ENCODE data around the gene CFAP20DC. TPM values are rescaled to one million over a fixed set of nuclear protein-coding genes. Genes with fewer than 3 reads are reported as not detected.

CFAP20DC gene
- total RNA-seq, 5 donors from 2014 or later (not counting 1 experiment from before 2014, with no cell fraction given), result 0.26 to 0.51 (median 0.28) TPM; not detected in 2

- ChIA-PET POLR2A (no interaction called here), CTCF (no interaction called here)
- DNase-seq, result no peak
- no peaks in the 10 kb centered on the region for H3K4me1 ChIP-seq (ENCODE audit: control insufficient read depth in 1 of 2, extremely low read depth in 1 of 2, insufficient read depth in 2 of 2, low read length in 2 of 2)
- no peak overlapping the region for H3K27ac Mint-ChIP-seq
- no peaks in the 10 kb centered on the region for H3K9me3 ChIP-seq
- H3K9me3 Mint-ChIP-seq, result no peaks in the 10 kb centered on the region
- H3K4me1 Mint-ChIP-seq, result no peaks in the 10 kb centered on the region
- no peaks in the 10 kb centered on the region for H3K36me3 Mint-ChIP-seq
- peaks cover 4 to 6% of the 10 kb centered on the region in 2 donors for H3K27me3 Mint-ChIP-seq
- H3K36me3 ChIP-seq (ENCODE audit: control insufficient read depth in 2 of 2, extremely low read depth in 1 of 2, insufficient read depth in 1 of 2, low read length in 1 of 2), result no peaks in the 10 kb centered on the region
- no peak overlapping the region for H3K4me3 Mint-ChIP-seq
- no peak overlapping the region for H3K4me3 ChIP-seq (ENCODE audit: control insufficient read depth in 1 of 2, extremely low read depth in 1 of 2, low read length in 1 of 2)
- no peak overlapping the region for H3K27ac ChIP-seq (ENCODE audit: low read length)
- no CpG with 5 or more reads among the region's 2 CpGs for WGBS (ENCODE audit: insufficient coverage)
- H3K27me3 ChIP-seq (replicated peaks in 1 of 2; ENCODE audit: control insufficient read depth in 2 of 2, extremely low read depth in 1 of 2, insufficient read depth in 2 of 2, low read length in 1 of 2), result peaks cover 0 to 2% of the 10 kb centered on the region in 2 experiments
- ATAC-seq (replicated peaks in 1 of 4), result no peak
These were observed 183.7 kb downstream of the CFAP20DC start for GRCh38 chr3:58866079-58866478.

GRCh38 chr3:58864480-58864879 lies 185.3 kb downstream of the CFAP20DC start:
- Histone ChIP-seq H3K4me1 (ENCODE audit: control insufficient read depth in 1 of 2, extremely low read depth in 1 of 2, insufficient read depth in 2 of 2, low read length in 2 of 2) (no peaks in the 10 kb centered on the region), H3K4me3 (ENCODE audit: control insufficient read depth in 1 of 2, extremely low read depth in 1 of 2, low read length in 1 of 2) (no peak overlapping the region), H3K27ac (ENCODE audit: low read length) (no peak overlapping the region), H3K9me3 (no peaks in the 10 kb centered on the region), H3K27me3 (replicated peaks in 1 of 2; ENCODE audit: control insufficient read depth in 2 of 2, extremely low read depth in 1 of 2, insufficient read depth in 2 of 2, low read length in 1 of 2) (peaks cover 0 to 2% of the 10 kb centered on the region in 2 experiments), H3K36me3 (ENCODE audit: control insufficient read depth in 2 of 2, extremely low read depth in 1 of 2, insufficient read depth in 1 of 2, low read length in 1 of 2) (no peaks in the 10 kb centered on the region)
- Mint-ChIP-seq H3K4me3 (no peak overlapping the region), H3K36me3 (no peaks in the 10 kb centered on the region), H3K4me1 (no peaks in the 10 kb centered on the region), H3K9me3 (no peaks in the 10 kb centered on the region), H3K27ac (no peak overlapping the region), H3K27me3 (peaks cover 1 to 3% of the 10 kb centered on the region in 2 donors)
- ATAC-seq (replicated peaks in 1 of 4), result no peak
- ChIA-PET POLR2A (no interaction called here), CTCF (no interaction called here)
- no peak for DNase-seq

- Mint-ChIP-seq H3K27me3 (no peaks in the 10 kb centered on the region), H3K36me3 (no peaks in the 10 kb centered on the region), H3K4me1 (no peaks in the 10 kb centered on the region), H3K9me3 (no peaks in the 10 kb centered on the region), H3K4me3 (no peak overlapping the region), H3K27ac (no peak overlapping the region)
- no CpG with 5 or more reads among the region's 4 CpGs for WGBS (ENCODE audit: insufficient coverage)
- Histone ChIP-seq H3K9me3 (no peaks in the 10 kb centered on the region), H3K27ac (ENCODE audit: low read length) (no peak overlapping the region), H3K4me1 (ENCODE audit: control insufficient read depth in 1 of 2, extremely low read depth in 1 of 2, insufficient read depth in 2 of 2, low read length in 2 of 2) (no peaks in the 10 kb centered on the region), H3K4me3 (ENCODE audit: control insufficient read depth in 1 of 2, extremely low read depth in 1 of 2, low read length in 1 of 2) (no peak overlapping the region), H3K27me3 (replicated peaks in 1 of 2; ENCODE audit: control insufficient read depth in 2 of 2, extremely low read depth in 1 of 2, insufficient read depth in 2 of 2, low read length in 1 of 2) (peaks cover 0 to 2% of the 10 kb centered on the region in 2 experiments), H3K36me3 (ENCODE audit: control insufficient read depth in 2 of 2, extremely low read depth in 1 of 2, insufficient read depth in 1 of 2, low read length in 1 of 2) (no peaks in the 10 kb centered on the region)
- ATAC-seq (replicated peaks in 1 of 4) (no peak), DNase-seq (no peak)
- CTCF ChIA-PET, result no interaction called here
- POLR2A ChIA-PET, result no interaction called here
These were observed 186.6 kb downstream of the CFAP20DC start for GRCh38 chr3:58863206-58863605.

- H3K27me3 Mint-ChIP-seq, result no peaks in the 10 kb centered on the region
- Histone ChIP-seq H3K36me3 (ENCODE audit: control insufficient read depth in 2 of 2, extremely low read depth in 1 of 2, insufficient read depth in 1 of 2, low read length in 1 of 2) (no peaks in the 10 kb centered on the region), H3K27ac (ENCODE audit: low read length) (no peak overlapping the region), H3K27me3 (replicated peaks in 1 of 2; ENCODE audit: control insufficient read depth in 2 of 2, extremely low read depth in 1 of 2, insufficient read depth in 2 of 2, low read length in 1 of 2) (peaks cover 0 to 2% of the 10 kb centered on the region in 2 experiments), H3K9me3 (no peaks in the 10 kb centered on the region), H3K4me3 (ENCODE audit: control insufficient read depth in 1 of 2, extremely low read depth in 1 of 2, low read length in 1 of 2) (no peak overlapping the region), H3K4me1 (ENCODE audit: control insufficient read depth in 1 of 2, extremely low read depth in 1 of 2, insufficient read depth in 2 of 2, low read length in 2 of 2) (no peaks in the 10 kb centered on the region)
- DNase-seq (no peak), ATAC-seq (replicated peaks in 1 of 4) (no peak)
- CTCF ChIA-PET, result no interaction called here
- H3K4me3 Mint-ChIP-seq, result no peak overlapping the region
- no peaks in the 10 kb centered on the region for H3K36me3 Mint-ChIP-seq
- no peaks in the 10 kb centered on the region for H3K9me3 Mint-ChIP-seq
- 10% methylated on average over 2 of the region's 3 CpGs for WGBS (ENCODE audit: insufficient coverage)
- no peaks in the 10 kb centered on the region for H3K4me1 Mint-ChIP-seq
- no peak overlapping the region for H3K27ac Mint-ChIP-seq
- POLR2A ChIA-PET, result interaction anchor here in 1 of 2 donors (1.0 kb wide), 1 partner anchor 10 kb away, joined by 3 read pairs; no protein-coding TSS in a partner anchor
These were observed 188.3 kb downstream of the CFAP20DC start for GRCh38 chr3:58861551-58861950.

GRCh38 chr3:58858126-58858525 lies 191.7 kb downstream of the CFAP20DC start:
- CTCF ChIA-PET, result no interaction called here
- no peak for ATAC-seq (replicated peaks in 1 of 4)
- 71% methylated on average over 2 of the region's 3 CpGs for WGBS (ENCODE audit: insufficient coverage)

GRCh38 chr3:58857402-58857801 lies 192.4 kb downstream of the CFAP20DC start:
- Histone ChIP-seq H3K36me3 (ENCODE audit: control insufficient read depth in 2 of 2, extremely low read depth in 1 of 2, insufficient read depth in 1 of 2, low read length in 1 of 2) (no peaks in the 10 kb centered on the region), H3K4me1 (ENCODE audit: control insufficient read depth in 1 of 2, extremely low read depth in 1 of 2, insufficient read depth in 2 of 2, low read length in 2 of 2) (no peaks in the 10 kb centered on the region), H3K4me3 (ENCODE audit: control insufficient read depth in 1 of 2, extremely low read depth in 1 of 2, low read length in 1 of 2) (no peak overlapping the region), H3K27ac (ENCODE audit: low read length) (no peak overlapping the region), H3K9me3 (no peaks in the 10 kb centered on the region), H3K27me3 (replicated peaks in 1 of 2; ENCODE audit: control insufficient read depth in 2 of 2, extremely low read depth in 1 of 2, insufficient read depth in 2 of 2, low read length in 1 of 2) (no peaks in the 10 kb centered on the region)
- H3K27ac Mint-ChIP-seq, result no peak overlapping the region
- ChIA-PET POLR2A (no interaction called here), CTCF (no interaction called here)
- no peak overlapping the region for H3K4me3 Mint-ChIP-seq
- no peaks in the 10 kb centered on the region for H3K9me3 Mint-ChIP-seq
- H3K4me1 Mint-ChIP-seq, result no peaks in the 10 kb centered on the region
- ATAC-seq (replicated peaks in 1 of 4) (no peak), DNase-seq (no peak)
- H3K36me3 Mint-ChIP-seq, result no peaks in the 10 kb centered on the region
- H3K27me3 Mint-ChIP-seq, result no peaks in the 10 kb centered on the region
- WGBS (ENCODE audit: insufficient coverage), result no CpG with 5 or more reads among the region's 1 CpG

More at GRCh38 chr3:58858126-58858525, 191.7 kb downstream of the CFAP20DC start:
- no peaks in the 10 kb centered on the region for H3K36me3 ChIP-seq (ENCODE audit: control insufficient read depth in 2 of 2, extremely low read depth in 1 of 2, insufficient read depth in 1 of 2, low read length in 1 of 2)
- no peak overlapping the region for H3K4me3 ChIP-seq (ENCODE audit: control insufficient read depth in 1 of 2, extremely low read depth in 1 of 2, low read length in 1 of 2)
- no peaks in the 10 kb centered on the region for H3K9me3 ChIP-seq
- no peaks in the 10 kb centered on the region for H3K9me3 Mint-ChIP-seq
- H3K27ac ChIP-seq (ENCODE audit: low read length), result no peak overlapping the region
- no peaks in the 10 kb centered on the region for H3K4me1 Mint-ChIP-seq
- no peaks in the 10 kb centered on the region for H3K27me3 ChIP-seq (replicated peaks in 1 of 2; ENCODE audit: control insufficient read depth in 2 of 2, extremely low read depth in 1 of 2, insufficient read depth in 2 of 2, low read length in 1 of 2)
- no peaks in the 10 kb centered on the region for H3K4me1 ChIP-seq (ENCODE audit: control insufficient read depth in 1 of 2, extremely low read depth in 1 of 2, insufficient read depth in 2 of 2, low read length in 2 of 2)
- no peaks in the 10 kb centered on the region for H3K36me3 Mint-ChIP-seq
- H3K27ac Mint-ChIP-seq, result no peak overlapping the region
- H3K27me3 Mint-ChIP-seq, result no peaks in the 10 kb centered on the region
- no peak overlapping the region for H3K4me3 Mint-ChIP-seq
- POLR2A ChIA-PET, result no interaction called here
- DNase-seq, result no peak

GRCh38 chr3:58848826-58849225 lies 201.0 kb downstream of the CFAP20DC start:
- H3K4me3 ChIP-seq (ENCODE audit: control insufficient read depth in 1 of 2, extremely low read depth in 1 of 2, low read length in 1 of 2), result no peak overlapping the region
- ATAC-seq (replicated peaks in 1 of 4) (no peak), DNase-seq (no peak)
- Mint-ChIP-seq H3K4me3 (no peak overlapping the region), H3K36me3 (no peaks in the 10 kb centered on the region), H3K27me3 (no peaks in the 10 kb centered on the region), H3K9me3 (no peaks in the 10 kb centered on the region), H3K27ac (no peak overlapping the region), H3K4me1 (no peaks in the 10 kb centered on the region)
- ChIA-PET CTCF (no interaction called here), POLR2A (no interaction called here)
- no peaks in the 10 kb centered on the region for H3K9me3 ChIP-seq
- no peaks in the 10 kb centered on the region for H3K36me3 ChIP-seq (ENCODE audit: control insufficient read depth in 2 of 2, extremely low read depth in 1 of 2, insufficient read depth in 1 of 2, low read length in 1 of 2)
- 66% methylated on average over 5 of the region's 7 CpGs for WGBS (ENCODE audit: insufficient coverage)
- no peak overlapping the region for H3K27ac ChIP-seq (ENCODE audit: low read length)
- no peaks in the 10 kb centered on the region for H3K27me3 ChIP-seq (replicated peaks in 1 of 2; ENCODE audit: control insufficient read depth in 2 of 2, extremely low read depth in 1 of 2, insufficient read depth in 2 of 2, low read length in 1 of 2)
- no peaks in the 10 kb centered on the region for H3K4me1 ChIP-seq (ENCODE audit: control insufficient read depth in 1 of 2, extremely low read depth in 1 of 2, insufficient read depth in 2 of 2, low read length in 2 of 2)
